Astrocyte of the hippocampus (primary cell): ENCODE results near the gene ING1.
"Not testable (repeated sequence)": the region's sequence is repeated elsewhere in the genome, so short reads cannot be mapped to it uniquely, and the experiment has no call there.

Experiments used
- DNase-seq: peaks from one replicate; pipeline ENCODE4 v3.0.0; 2011; ENCODE audit warnings: low read depth, low spot score

Gene ING1

GRCh38 chr13:110713642-110713952 is at the start of gene ING1:
Gene ING1 (plus strand): TSS chr13:110713700. CDS start chr13:110714150, 450 bp downstream.
- no peak for DNase-seq

- no peak for DNase-seq
These were observed 49.5 kb upstream of the ING1 start for GRCh38 chr13:110664041-110664440.

- no peak for DNase-seq
These were observed 48.8 kb upstream of the ING1 start for GRCh38 chr13:110664673-110665072.

GRCh38 chr13:110665491-110666254 is 47.8 kb upstream of the ING1 start:
- DNase-seq: no peak

GRCh38 chr13:110666255-110666533 is 47.3 kb upstream of the ING1 start:
- no peak for DNase-seq

- DNase-seq: no peak
These were observed 44.5 kb upstream of the ING1 start for GRCh38 chr13:110669036-110669435.

- DNase-seq: not testable (repeated sequence)
These were observed 43.7 kb upstream of the ING1 start for GRCh38 chr13:110669814-110670213.

GRCh38 chr13:110676595-110677587 is 36.6 kb upstream of the ING1 start:
- peak; percentile 12 for DNase-seq

- DNase-seq: peak; percentile 78
These were observed 35.6 kb upstream of the ING1 start for GRCh38 chr13:110677731-110678545.

GRCh38 chr13:110680852-110681251 is 32.6 kb upstream of the ING1 start:
- DNase-seq: peak; percentile 28

- no peak for DNase-seq
These were observed 31.5 kb upstream of the ING1 start for GRCh38 chr13:110681868-110682550.

- no peak for DNase-seq
These were observed 30.8 kb upstream of the ING1 start for GRCh38 chr13:110682746-110683145.

GRCh38 chr13:110683203-110683883 is 30.2 kb upstream of the ING1 start:
- peak; percentile 47 for DNase-seq

GRCh38 chr13:110683921-110684320 is 29.6 kb upstream of the ING1 start:
- DNase-seq: no peak

GRCh38 chr13:110684388-110685056 is 29.0 kb upstream of the ING1 start:
- no peak for DNase-seq

GRCh38 chr13:110685305-110686020 is 28.0 kb upstream of the ING1 start:
- no peak for DNase-seq

GRCh38 chr13:110687736-110688135 is 25.8 kb upstream of the ING1 start:
- no peak for DNase-seq

GRCh38 chr13:110689041-110689440 is 24.5 kb upstream of the ING1 start:
- DNase-seq: no peak

- DNase-seq: no peak
These were observed 23.8 kb upstream of the ING1 start for GRCh38 chr13:110689711-110690110.

- DNase-seq: no peak
These were observed 23.0 kb upstream of the ING1 start for GRCh38 chr13:110690516-110690915.
